Umbilical cord (tissue), 2 donors: Measurements from ENCODE around the gene ANKRD27. TPM values are rescaled to one million over a fixed set of nuclear protein-coding genes. Genes with fewer than 3 reads are reported as not detected.

Experiments
- DNase-seq: peaks from one replicate; pipeline ENCODE4 v3.0.0-alpha.2; 2015; ENCODE audit warnings: low spot score
- total RNA-seq: library from RNA; depleted of rRNA; stranded (reverse); fragments of >200 nt; gene quantifications from one replicate; pipeline ENCODE4 v1.2.3, GENCODE V29; 2014; ENCODE audit warnings: low replicate concordance; ENCODE audit not compliant: insufficient read depth

ANKRD27 gene
- total RNA-seq, 1 donor from 2014 or later: 26.0 TPM

- no peak for DNase-seq
Observed at GRCh38 chr19:32558607-32559228, 116.3 kb downstream of the ANKRD27 start.

- DNase-seq: no peak
Observed at GRCh38 chr19:32555786-32556185, 119.2 kb downstream of the ANKRD27 start.

GRCh38 chr19:32550666-32551065 lies 124.3 kb downstream of the ANKRD27 start:
- DNase-seq: no peak

Other genes starting within 250 kb of the ANKRD27 start
- gene PDCD5, start 94.0 kb downstream of the ANKRD27 start, total RNA-seq: 92.2 TPM
- gene RGS9BP, start 668 bp upstream of the ANKRD27 start, total RNA-seq: 0.96 TPM
- gene NUDT19, start 16.6 kb upstream of the ANKRD27 start, total RNA-seq: 4.1 TPM
- 0.48 TPM for gene TDRD12, start 44.6 kb upstream of the ANKRD27 start, total RNA-seq
- not detected for gene SLC7A9, start 194.6 kb upstream of the ANKRD27 start, total RNA-seq